Smooth muscle cell of bladder (primary cell): ENCODE data around the gene GRIN2D. TPM values are rescaled to one million over a fixed set of nuclear protein-coding genes. Genes with fewer than 3 reads are reported as not detected.

Source experiments
- total RNA-seq: library from RNA; depleted of rRNA; stranded (reverse); fragments of >200 nt; gene quantifications from 2 replicates; pipeline ENCODE4 v1.2.3, GENCODE V29; 2014

GRIN2D gene
- 0.18 and 0.28 TPM in 2 replicates for total RNA-seq

DNA sequence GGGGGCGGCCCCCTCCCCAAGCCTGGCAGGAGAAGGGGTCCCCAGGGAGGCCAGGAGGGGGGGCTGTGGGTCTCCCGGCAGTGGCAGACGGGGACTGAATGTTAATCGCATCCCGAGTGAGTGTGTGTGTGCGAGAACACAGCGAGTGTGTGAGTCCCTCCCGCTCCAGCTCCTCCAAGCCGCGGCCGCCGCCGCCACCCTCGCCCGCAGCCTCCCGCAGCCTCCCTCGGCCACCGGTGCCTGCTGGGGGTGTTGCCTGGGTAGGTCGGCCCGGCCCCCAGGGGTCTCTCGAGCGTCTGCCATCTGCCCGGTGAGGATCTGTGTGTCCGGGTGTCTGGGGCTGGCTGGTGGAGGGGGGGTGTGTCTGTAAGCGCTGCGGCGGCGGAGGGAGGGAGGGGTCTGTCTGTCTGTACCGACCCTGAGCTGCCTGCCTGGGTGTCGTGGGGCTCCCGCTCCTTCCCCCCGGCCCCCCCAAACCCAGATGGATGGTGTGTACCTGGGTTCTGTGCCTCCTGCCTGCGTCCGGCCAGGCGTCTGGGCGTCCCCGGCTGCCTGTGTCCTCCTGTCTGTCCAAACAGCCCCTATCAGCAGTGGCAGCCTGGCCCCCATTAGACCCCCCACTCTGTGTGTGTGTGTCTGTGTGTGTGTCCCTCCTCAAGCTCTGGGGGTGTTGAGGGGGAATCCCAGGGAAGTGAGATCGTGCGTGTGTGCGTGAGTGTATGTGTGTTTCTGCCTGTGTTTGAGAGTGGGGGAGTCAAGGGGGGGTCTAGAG is at the start of gene GRIN2D:
Gene GRIN2D (plus strand): TSS at position 110 of the 772 bp plus-strand sequence. CDS start 4,725 bp downstream, outside the sequence.

GRCh38 chr19:48363810-48364597 is 29.5 kb upstream of the GRIN2D start, which contains the start of the genes SYNGR4 and TMEM143:
Gene SYNGR4, plus strand, starts transcription at chr19:48364367. Its CDS starts 1,476 bp downstream, at chr19:48365843.
Gene TMEM143, minus strand, starts transcription at chr19:48363940. Its CDS starts 20 bp downstream, at chr19:48363920.

DNA sequence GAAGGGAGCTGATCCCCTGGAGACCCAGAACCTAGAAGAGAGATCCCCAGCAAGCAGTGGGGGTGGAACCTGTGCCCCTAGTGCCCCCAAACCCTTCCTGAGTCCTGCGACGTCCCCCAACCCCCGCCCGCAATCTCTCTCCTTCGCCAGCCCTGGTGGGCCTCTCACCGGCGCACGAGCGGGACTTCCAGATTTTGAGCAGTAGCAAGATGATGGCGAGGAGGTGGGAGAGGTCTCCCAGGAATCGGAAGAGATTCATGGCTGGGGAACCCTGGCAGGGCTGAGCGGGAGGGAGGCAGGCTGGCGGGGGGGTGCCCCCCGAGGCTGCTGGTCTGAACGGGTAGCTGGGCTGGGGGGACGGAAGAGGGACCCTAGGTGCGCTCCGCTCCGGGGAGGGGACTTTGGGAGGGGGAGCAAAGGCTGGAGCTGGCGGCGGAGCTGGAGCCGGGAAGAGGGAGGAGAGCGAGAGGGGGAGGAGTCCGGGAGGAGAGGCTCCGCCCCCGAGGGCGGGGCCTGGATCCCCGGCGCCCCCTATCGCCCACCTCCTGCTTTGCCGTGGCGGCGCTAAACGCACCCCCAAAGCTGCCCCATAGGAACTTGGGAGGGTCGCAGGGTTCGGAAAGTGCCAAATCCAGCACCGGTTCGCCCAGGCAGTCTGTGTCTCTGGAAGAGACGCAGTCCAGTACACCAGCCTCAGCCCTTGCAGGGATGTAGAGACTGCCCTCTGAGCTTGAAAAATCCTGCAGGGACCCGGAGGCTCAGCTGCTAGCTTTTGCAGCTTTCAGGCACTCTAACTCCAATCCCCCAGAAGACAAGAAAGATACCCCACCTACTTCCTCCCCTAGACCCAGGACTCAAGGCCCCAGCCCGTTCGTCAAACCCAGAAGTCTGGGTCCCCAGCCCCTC is 2.1 kb upstream of the GRIN2D start, which contains the start of gene KDELR1:
Gene KDELR1 (minus strand): TSS at position 452 of the 906 bp plus-strand sequence. CDS start 193 bp downstream, at position 259.

Other genes with a start within 250 kb of the GRIN2D start
- 5.4 and 6.8 TPM in 2 replicates for gene LIG1, start 223.3 kb upstream of the GRIN2D start, total RNA-seq
- 1.00 and 1.4 TPM in 2 replicates for gene ZSWIM9, start 223.0 kb upstream of the GRIN2D start, total RNA-seq
- 10.0 and 10.5 TPM in 2 replicates for gene CARD8, start 137.8 kb upstream of the GRIN2D start, total RNA-seq
- gene ZNF114, start 123.6 kb upstream of the GRIN2D start, total RNA-seq: 0.14 TPM in 1 of 2 replicates, not detected in the other
- 130 and 140 TPM in 2 replicates for gene EMP3, start 68.1 kb upstream of the GRIN2D start, total RNA-seq
- gene TMEM143, start 29.7 kb upstream of the GRIN2D start, total RNA-seq: 2.8 and 3.5 TPM in 2 replicates
- not detected in 2 replicates for gene SYNGR4, start 29.3 kb upstream of the GRIN2D start, total RNA-seq
- gene KDELR1, start 2.1 kb upstream of the GRIN2D start, total RNA-seq: 54.3 and 70.8 TPM in 2 replicates
- 11.0 and 19.2 TPM in 2 replicates for gene GRWD1, start 52.3 kb downstream of the GRIN2D start, total RNA-seq
- gene KCNJ14, start 61.9 kb downstream of the GRIN2D start, total RNA-seq: 0.28 and 0.46 TPM in 2 replicates
- gene CYTH2, start 75.7 kb downstream of the GRIN2D start, total RNA-seq: 23.8 and 29.7 TPM in 2 replicates
- gene LMTK3, start 118.2 kb downstream of the GRIN2D start, total RNA-seq: 0.09 and 0.14 TPM in 2 replicates
- gene SULT2B1, start 158.5 kb downstream of the GRIN2D start, total RNA-seq: 0.09 and 0.28 TPM in 2 replicates
- gene SPACA4, start 213.1 kb downstream of the GRIN2D start, total RNA-seq: 0.14 TPM in 1 of 2 replicates, not detected in the other
- 0.28 and 0.46 TPM in 2 replicates for gene FAM83E, start 221.4 kb downstream of the GRIN2D start, total RNA-seq
- 2,327 and 2,594 TPM in 2 replicates for gene RPL18, start 225.5 kb downstream of the GRIN2D start, total RNA-seq
- gene SPHK2, start 225.8 kb downstream of the GRIN2D start, total RNA-seq: 4.7 and 5.6 TPM in 2 replicates
- 4.6 and 6.5 TPM in 2 replicates for gene DBP, start 243.7 kb downstream of the GRIN2D start, total RNA-seq